ENCODE data around the gene NT5C.
A peak's percentile ranks its signal among the peaks of the same experiment; 100 is the strongest.
"Not testable (repeated sequence)": the region's sequence is repeated elsewhere in the genome, so short reads cannot be mapped to it uniquely, and the experiment has no call there.

Gene NT5C

GRCh38 chr17:75131278-75132017, at the start of gene NT5C:
NT5C (minus strand) TSS chr17:75131742; CDS start chr17:75131707, 35 bp downstream.
- peak; percentile 78 for DNase-seq

GRCh38 chr17:75181110-75181509, 49.6 kb upstream of the NT5C start:
- DNase-seq, result peak; percentile 9

GRCh38 chr17:75178453-75178852, 46.9 kb upstream of the NT5C start:
- DNase-seq, result no peak

- no peak for DNase-seq
Measured at GRCh38 chr17:75176625-75177024, 45.1 kb upstream of the NT5C start.

GRCh38 chr17:75174996-75175395, 43.5 kb upstream of the NT5C start:
- DNase-seq, result no peak

- DNase-seq, result no peak
Measured at GRCh38 chr17:75173526-75173925, 42.0 kb upstream of the NT5C start.

GRCh38 chr17:75168998-75169397, 37.5 kb upstream of the NT5C start:
- no peak for DNase-seq

GRCh38 chr17:75164606-75165005, 33.1 kb upstream of the NT5C start:
- DNase-seq, result not testable (repeated sequence)

- DNase-seq, result no peak
Measured at GRCh38 chr17:75163074-75163473, 31.5 kb upstream of the NT5C start.

GRCh38 chr17:75160211-75160610, 28.7 kb upstream of the NT5C start:
- DNase-seq, result no peak

- DNase-seq, result no peak
Measured at GRCh38 chr17:75159196-75160031, 27.9 kb upstream of the NT5C start.

- not testable (repeated sequence) for DNase-seq
Measured at GRCh38 chr17:75158480-75158879, 26.9 kb upstream of the NT5C start.

- DNase-seq, result no peak
Measured at GRCh38 chr17:75155191-75155601, 23.7 kb upstream of the NT5C start.

GRCh38 chr17:75154195-75155106, 22.9 kb upstream of the NT5C start, which contains the start of gene JPT1:
JPT1 (minus strand) TSS chr17:75154512; CDS start chr17:75154397, 115 bp downstream.
- peak; percentile 99 for DNase-seq

GRCh38 chr17:75153780-75154194, 22.2 kb upstream of the NT5C start:
- DNase-seq, result no peak

GRCh38 chr17:75152922-75153779, 21.6 kb upstream of the NT5C start:
- peak; percentile 61 for DNase-seq

GRCh38 chr17:75152523-75152921, 21.0 kb upstream of the NT5C start:
- DNase-seq, result no peak

- no peak for DNase-seq
Measured at GRCh38 chr17:75151930-75152329, 20.4 kb upstream of the NT5C start.

- DNase-seq, result peak; percentile 76
Measured at GRCh38 chr17:75147878-75148546, 16.5 kb upstream of the NT5C start.

GRCh38 chr17:75146592-75146991, 15.1 kb upstream of the NT5C start:
- DNase-seq, result peak; percentile 79

- DNase-seq, result peak; percentile 46
Measured at GRCh38 chr17:75144816-75145512, 13.4 kb upstream of the NT5C start.
